ENCODE results near the gene STX8. TPM values are rescaled to one million over a fixed set of nuclear protein-coding genes. Genes with fewer than 3 reads are reported as not detected.

The STX8 gene
- total and polyA plus RNA-seq, 9 of the 15 experiments (the other 6 are each of a cell fraction or from before 2014, with no cell fraction given) = 14.6 to 42.5 (median 22.1) TPM

DNA sequence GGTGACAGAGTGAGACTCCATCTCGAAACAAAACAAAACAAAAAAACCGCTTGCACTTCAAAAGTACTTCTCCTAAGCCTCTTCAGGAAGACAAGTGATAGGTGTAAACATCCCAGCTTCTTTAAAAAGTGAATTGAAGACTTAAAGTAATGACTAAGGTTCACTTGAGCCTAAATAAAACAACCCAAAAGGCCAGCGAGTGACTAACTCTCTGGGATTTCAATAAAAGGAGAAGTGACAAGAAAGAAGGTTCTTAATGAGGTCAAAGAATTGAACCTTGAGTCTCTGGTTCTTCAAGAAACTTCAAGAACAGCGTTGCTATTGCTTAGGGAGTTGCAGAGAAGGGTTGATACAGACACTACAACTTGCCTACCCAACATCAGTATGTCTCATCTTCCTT lies 42.2 kb downstream of the STX8 start:
- Histone ChIP-seq H3K9me1 (ENCODE audit: control insufficient read depth, insufficient read depth, low read length) (no peaks in the 10 kb centered on the region), H3K27ac (ENCODE audit: extremely low read depth, low read depth, low read length) (no peak overlapping the region), H3K4me1 (replicated peaks in 1 of 2; ENCODE audit: control insufficient read depth in 2 of 2, insufficient read depth in 2 of 2, low read length in 2 of 2) (no peaks in the 10 kb centered on the region), H3K4me2 (ENCODE audit: insufficient read depth, low read length) (no peak overlapping the region), H3K9me3 (replicated peaks; ENCODE audit: control insufficient read depth, insufficient read depth, low read depth, low read length) (no peaks in the 10 kb centered on the region), H4K20me1 (replicated peaks; ENCODE audit: control insufficient read depth, insufficient read depth, low read length) (no peaks in the 10 kb centered on the region), H3K27me3 (ENCODE audit: control insufficient read depth in 2 of 2, insufficient read depth in 2 of 2, low read length in 2 of 2) (no peaks in the 10 kb centered on the region; a peak in 1 of 5 replicates), H3K9ac (ENCODE audit: insufficient read depth in 1 of 2, low read depth in 2 of 2, low read length in 2 of 2) (no peak overlapping the region), H3K4me3 (no peak overlapping the region), H2AFZ (ENCODE audit: low read depth, low read length) (no peak overlapping the region), H3K36me3 (ENCODE audit: control insufficient read depth, insufficient read depth, low read length) (no peaks in the 10 kb centered on the region), H3K79me2 (ENCODE audit: control insufficient read depth, insufficient read depth, low read length) (no peaks in the 10 kb centered on the region)
- in situ Hi-C loops (cut with MboI) (loop anchor here (25.0 kb wide), 2 partner anchors 546 to 1146 kb away; partner anchors contain the start of genes KRABD2, RNF222 and RPL26), intact Hi-C loops (cut with micrococcal nuclease) (no loop called here)
- TF ChIP-seq, protein P1, sequence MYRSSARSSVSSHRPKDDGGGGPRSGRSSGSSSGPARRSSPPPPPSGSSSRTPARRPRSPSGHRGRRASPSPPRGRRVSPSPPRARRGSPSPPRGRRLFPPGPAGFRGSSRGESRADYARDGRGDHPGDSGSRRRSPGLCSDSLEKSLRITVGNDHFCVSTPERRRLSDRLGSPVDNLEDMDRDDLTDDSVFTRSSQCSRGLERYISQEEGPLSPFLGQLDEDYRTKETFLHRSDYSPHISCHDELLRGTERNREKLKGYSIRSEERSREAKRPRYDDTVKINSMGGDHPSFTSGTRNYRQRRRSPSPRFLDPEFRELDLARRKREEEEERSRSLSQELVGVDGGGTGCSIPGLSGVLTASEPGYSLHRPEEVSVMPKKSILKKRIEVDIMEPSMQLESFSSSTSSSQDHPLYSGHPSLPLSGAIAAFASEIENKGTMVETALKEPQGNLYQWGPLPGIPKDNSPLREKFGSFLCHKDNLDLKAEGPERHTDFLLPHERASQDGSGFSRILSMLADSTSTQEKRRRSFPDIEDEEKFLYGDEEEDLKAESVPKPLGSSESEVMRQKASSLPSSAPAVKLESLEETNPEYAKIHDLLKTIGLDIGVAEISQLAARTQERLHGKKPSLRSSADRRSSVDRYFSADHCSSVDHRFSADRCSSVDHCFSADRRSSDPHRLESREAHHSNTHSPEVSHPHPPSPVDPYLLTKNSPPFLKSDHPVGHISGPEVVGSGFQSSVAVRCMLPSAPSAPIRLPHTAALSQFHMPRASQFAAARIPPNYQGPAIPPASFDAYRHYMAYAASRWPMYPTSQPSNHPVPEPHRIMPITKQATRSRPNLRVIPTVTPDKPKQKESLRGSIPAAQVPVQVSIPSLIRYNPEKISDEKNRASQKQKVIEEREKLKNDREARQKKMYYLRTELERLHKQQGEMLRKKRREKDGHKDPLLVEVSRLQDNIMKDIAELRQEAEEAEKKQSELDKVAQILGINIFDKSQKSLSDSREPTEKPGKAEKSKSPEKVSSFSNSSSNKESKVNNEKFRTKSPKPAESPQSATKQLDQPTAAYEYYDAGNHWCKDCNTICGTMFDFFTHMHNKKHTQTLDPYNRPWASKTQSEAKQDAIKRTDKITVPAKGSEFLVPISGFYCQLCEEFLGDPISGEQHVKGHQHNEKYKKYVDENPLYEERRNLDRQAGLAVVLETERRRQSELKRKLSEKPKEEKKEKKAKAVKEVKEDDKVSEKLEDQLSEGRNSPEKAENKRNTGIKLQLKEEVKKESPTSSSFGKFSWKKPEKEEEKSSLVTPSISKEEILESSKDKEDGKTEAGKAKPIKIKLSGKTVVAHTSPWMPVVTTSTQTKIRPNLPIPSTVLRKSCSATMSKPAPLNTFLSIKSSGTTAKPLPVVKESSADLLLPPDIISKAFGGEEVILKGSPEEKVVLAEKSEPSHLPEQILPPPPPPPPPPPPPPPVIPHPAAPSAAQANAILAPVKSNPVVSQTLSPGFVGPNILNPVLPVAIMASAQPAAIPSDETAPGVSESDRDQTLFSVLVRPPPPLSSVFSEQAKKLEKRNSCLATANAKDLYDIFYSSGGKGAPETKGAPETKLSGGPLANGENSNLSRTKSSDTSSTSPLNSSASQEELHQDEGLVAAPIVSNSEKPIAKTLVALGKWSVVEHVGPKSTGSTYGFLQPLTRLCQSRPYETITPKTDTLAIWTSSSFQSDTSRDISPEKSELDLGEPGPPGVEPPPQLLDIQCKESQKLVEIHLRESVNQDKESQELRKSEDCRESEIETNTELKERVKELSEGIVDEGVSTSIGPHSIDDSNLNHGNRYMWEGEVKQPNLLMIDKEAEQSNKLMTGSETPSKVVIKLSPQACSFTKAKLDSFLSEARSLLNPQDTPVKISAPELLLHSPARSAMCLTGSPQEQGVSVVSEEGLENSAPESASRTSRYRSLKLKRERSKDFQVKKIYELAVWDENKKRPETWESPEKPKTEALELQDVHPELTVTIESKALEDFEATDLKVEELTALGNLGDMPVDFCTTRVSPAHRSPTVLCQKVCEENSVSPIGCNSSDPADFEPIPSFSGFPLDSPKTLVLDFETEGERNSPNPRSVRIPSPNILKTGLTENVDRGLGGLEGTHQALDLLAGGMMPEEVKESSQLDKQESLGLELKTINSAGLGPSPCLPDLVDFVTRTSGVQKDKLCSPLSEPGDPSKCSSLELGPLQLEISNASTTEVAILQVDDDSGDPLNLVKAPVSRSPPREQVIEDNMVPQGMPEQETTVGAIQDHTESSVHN (IDR thresholded peaks at IDR 0.05; ENCODE audit: borderline replicate concordance in 1 of 2, low read depth in 1 of 2) = no peak
- TF ChIP-seq KLF1 (tag; IDR thresholded peaks at IDR 0.05) = no peak
- TF ChIP-seq ZBTB5 (IDR thresholded peaks at IDR 0.05) = no peak
- no peak for TF ChIP-seq FOXK2 (conservative IDR thresholded peaks at IDR 0.05 in 1 of 2, IDR thresholded peaks at IDR 0.05 in 1 of 2; ENCODE audit: low read depth in 2 of 2)
- TF ChIP-seq ZNF780A (CRISPR knock-in tag; IDR thresholded peaks at IDR 0.05) = no peak
- TF ChIP-seq, protein P2, sequence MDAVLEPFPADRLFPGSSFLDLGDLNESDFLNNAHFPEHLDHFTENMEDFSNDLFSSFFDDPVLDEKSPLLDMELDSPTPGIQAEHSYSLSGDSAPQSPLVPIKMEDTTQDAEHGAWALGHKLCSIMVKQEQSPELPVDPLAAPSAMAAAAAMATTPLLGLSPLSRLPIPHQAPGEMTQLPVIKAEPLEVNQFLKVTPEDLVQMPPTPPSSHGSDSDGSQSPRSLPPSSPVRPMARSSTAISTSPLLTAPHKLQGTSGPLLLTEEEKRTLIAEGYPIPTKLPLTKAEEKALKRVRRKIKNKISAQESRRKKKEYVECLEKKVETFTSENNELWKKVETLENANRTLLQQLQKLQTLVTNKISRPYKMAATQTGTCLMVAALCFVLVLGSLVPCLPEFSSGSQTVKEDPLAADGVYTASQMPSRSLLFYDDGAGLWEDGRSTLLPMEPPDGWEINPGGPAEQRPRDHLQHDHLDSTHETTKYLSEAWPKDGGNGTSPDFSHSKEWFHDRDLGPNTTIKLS (IDR thresholded peaks at IDR 0.05; ENCODE audit: borderline replicate concordance, low read depth) = no peak
- no TSS peak for BruUV-seq (replicated peaks)
- CTCF ChIA-PET (ENCODE audit: low intra/inter-chr PET ratio) = no interaction called here
- POLR2A ChIA-PET = interaction anchor here (0.6 kb wide), 1 partner anchor 77 kb away, joined by 5 read pairs; no protein-coding TSS in a partner anchor
- no peak for FAIRE-seq
- 6% methylated on average over 4 of the region's 4 CpGs for WGBS (ENCODE audit: insufficient coverage, low coverage, missing lambda C conversion rate)
- DNase-seq (ENCODE audit: extremely low read depth in 1 of 4, low spot score in 3 of 4) = no peak
- ATAC-seq = no peak
